ENCODE results near the gene PAX6. TPM values are rescaled to one million over a fixed set of nuclear protein-coding genes. Genes with fewer than 3 reads are reported as not detected.

Gene PAX6
- total RNA-seq, 1 donor = not detected

GRCh38 chr11:31792036-31792435 is 19.1 kb downstream of the PAX6 start:
- no peak for DNase-seq (ENCODE audit: low read depth)
- no peak for TF ChIP-seq CTCF (IDR thresholded peaks at IDR 0.05; ENCODE audit: insufficient read depth, low read depth, low read length)

GRCh38 chr11:31790649-31791048 is 20.5 kb downstream of the PAX6 start:
- no peak overlapping the region for H3K4me3 ChIP-seq (ENCODE audit: low read depth, low read length)
- no peak for TF ChIP-seq CTCF (IDR thresholded peaks at IDR 0.05; ENCODE audit: insufficient read depth, low read depth, low read length)
- no peak for DNase-seq (ENCODE audit: low read depth)

More at GRCh38 chr11:31792036-31792435, 19.1 kb downstream of the PAX6 start:
- no peak overlapping the region for H3K4me3 ChIP-seq (ENCODE audit: low read depth, low read length)

GRCh38 chr11:31788085-31788484 is 23.0 kb downstream of the PAX6 start:
- no peak for DNase-seq (ENCODE audit: low read depth)
- H3K4me3 ChIP-seq (ENCODE audit: low read depth, low read length) = no peak overlapping the region
- no peak for TF ChIP-seq CTCF (IDR thresholded peaks at IDR 0.05; ENCODE audit: insufficient read depth, low read depth, low read length)

GRCh38 chr11:31786996-31787685 is 24.0 kb downstream of the PAX6 start:
- no peak for TF ChIP-seq CTCF (IDR thresholded peaks at IDR 0.05; ENCODE audit: insufficient read depth, low read depth, low read length)
- H3K4me3 ChIP-seq (ENCODE audit: low read depth, low read length) = no peak overlapping the region
- no peak for DNase-seq (ENCODE audit: low read depth)

- no peak for TF ChIP-seq CTCF (IDR thresholded peaks at IDR 0.05; ENCODE audit: insufficient read depth, low read depth, low read length)
- H3K4me3 ChIP-seq (ENCODE audit: low read depth, low read length) = no peak overlapping the region
- no peak for DNase-seq (ENCODE audit: low read depth)
Measured at GRCh38 chr11:31784611-31785010, 26.5 kb downstream of the PAX6 start.

GRCh38 chr11:31783252-31783651 is 27.9 kb downstream of the PAX6 start:
- H3K4me3 ChIP-seq (ENCODE audit: low read depth, low read length) = no peak overlapping the region
- no peak for DNase-seq (ENCODE audit: low read depth)
- TF ChIP-seq CTCF (IDR thresholded peaks at IDR 0.05; ENCODE audit: insufficient read depth, low read depth, low read length) = no peak

GRCh38 chr11:31782257-31782656 is 28.9 kb downstream of the PAX6 start:
- TF ChIP-seq CTCF (IDR thresholded peaks at IDR 0.05; ENCODE audit: insufficient read depth, low read depth, low read length) = no peak
- DNase-seq (ENCODE audit: low read depth) = no peak
- no peak overlapping the region for H3K4me3 ChIP-seq (ENCODE audit: low read depth, low read length)
